NCI-H187 (cell line): ENCODE data around the gene TLL1.

Source experiments
- DNase-seq, 2 experiments: peaks; one replicate each; lab custom pipeline; 2025; lab: John Stamatoyannopoulos, UW

The TLL1 gene

GRCh38 chr4:166049036-166049435 is 176.0 kb downstream of the TLL1 start:
- DNase-seq = no peak

DNA sequence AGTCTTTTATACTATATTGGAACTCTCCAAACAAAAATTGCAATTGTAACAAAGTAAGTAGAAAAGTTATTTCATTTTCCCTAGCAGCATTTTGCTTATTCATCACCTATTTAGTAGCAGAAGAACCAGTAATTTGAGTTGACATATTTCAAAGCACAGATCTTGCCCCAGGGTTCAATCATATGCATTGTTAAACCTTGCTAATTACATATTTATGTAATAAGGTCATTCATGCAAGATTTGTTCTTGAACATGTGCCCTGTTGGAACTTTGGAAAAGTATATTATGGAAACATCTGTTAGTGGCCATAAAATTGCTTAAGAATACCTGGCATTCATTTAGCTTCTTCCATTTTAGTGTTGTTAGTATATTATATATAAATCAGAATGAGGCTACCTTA is 191.7 kb downstream of the TLL1 start:
- DNase-seq = no peak

- no peak for DNase-seq
These were observed 192.3 kb downstream of the TLL1 start for GRCh38 chr4:166065324-166065723.

DNA sequence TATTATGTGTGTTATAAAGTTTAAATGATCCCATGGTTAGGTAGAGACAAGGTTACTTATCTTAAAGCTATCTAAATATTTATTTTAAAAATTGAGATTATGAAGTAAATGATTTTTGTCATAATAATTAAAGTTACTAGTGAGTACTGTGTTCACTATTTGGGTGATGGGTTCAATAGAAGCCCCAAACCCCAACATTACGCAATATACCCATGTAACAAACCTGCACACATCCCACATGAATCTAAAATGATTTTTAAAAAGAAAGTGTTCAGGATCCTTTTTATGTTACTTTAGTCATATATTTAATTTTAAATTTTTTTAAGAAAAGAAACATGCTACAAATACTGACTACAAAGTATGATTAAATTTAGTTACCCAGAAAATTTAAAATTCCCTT is 193.9 kb downstream of the TLL1 start:
- no peak for DNase-seq

DNA sequence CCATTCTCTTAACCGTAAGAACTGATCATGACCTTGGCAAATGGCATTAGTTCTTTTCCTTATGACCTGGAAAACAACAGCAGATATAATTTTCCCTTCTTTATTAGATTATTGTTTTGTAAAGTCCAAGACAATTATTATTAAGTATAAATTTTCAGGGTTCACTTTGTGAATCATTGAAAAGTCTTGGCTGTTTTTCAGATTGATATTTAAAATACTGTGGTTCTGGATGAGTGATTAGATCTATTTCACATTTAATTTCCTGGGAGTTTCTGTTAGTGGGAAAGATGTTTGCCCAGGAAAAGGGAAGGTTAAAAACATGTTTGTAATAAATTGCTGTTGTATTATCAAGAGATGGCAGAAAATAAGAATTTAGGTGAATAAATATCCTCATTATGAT is 194.9 kb downstream of the TLL1 start:
- no peak for DNase-seq

DNA sequence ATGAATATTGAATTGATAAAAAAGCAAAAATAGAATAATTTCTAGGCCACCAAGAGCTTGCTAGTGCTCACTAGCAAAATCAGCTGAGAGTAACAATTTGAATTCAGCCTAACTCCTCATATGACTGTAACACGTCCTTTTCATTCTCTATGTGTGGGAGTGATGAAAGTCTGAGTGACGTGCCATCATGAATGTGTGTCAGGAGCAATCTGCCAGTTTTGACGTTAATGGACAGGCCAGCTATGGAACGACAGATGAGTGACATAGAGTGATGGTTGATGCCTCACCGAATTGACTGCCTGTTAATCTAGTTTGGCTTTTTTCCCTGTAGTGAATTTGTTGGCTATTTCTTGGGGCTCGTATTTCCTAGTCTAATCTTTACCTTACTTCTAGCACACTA is 200.7 kb downstream of the TLL1 start:
- no peak for DNase-seq

DNA sequence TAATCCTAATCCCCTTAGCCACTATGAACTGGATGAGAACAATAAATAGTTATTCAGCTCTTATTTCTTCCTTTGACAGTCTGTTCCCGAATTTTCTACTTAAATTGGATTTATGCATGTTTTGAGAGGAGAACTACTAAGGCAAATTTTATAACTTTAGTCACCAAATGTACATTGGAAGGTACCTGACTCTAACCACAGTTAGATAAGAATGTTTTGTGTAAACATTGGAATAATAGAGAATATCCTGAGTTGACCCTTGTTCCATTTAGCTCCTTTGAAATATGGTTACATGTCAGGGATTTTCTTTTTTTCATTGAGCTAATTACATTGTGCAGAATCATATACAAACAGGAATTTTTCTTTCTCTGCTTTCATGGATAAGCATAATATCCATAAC is 202.6 kb downstream of the TLL1 start:
- no peak for DNase-seq

- no peak for DNase-seq
These were observed 204.7 kb downstream of the TLL1 start for GRCh38 chr4:166077782-166078181.

DNA sequence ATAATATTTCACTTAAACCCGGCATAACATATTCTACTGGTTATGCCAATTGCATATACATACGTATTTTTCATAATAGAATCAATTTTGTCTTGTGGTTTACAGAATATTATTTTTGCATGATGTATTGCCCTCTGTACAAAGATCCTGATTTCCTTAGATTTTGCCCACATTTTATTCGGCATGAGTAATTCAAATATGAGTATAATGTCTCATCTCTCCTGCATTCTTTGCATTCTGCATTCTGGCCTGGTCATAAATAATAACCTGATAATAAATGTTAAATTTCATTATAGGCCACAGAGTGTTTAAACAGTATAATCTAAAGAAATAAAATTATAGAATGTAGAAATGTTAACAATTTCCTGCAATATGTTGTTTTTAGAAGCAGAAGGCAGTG is 205.3 kb downstream of the TLL1 start:
- no peak for DNase-seq

DNA sequence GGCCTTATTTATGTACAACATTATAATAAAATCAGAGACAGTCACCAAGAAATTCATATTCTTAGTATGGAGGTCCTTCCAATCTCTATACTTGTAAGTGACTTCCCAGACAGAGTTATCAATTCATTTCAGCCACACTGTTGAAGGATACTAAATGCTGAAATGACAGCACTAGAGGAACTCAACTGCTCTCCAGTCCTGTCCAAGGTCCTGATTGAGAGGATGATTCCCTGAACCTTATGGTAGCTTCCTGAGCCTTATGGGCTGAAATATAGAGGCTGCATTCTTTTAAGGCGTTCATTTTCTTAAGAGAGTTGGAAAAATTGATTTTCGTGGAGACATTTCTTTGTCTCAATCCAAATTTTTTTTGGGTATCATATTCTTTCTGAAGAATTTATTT is 205.9 kb downstream of the TLL1 start:
- no peak for DNase-seq

GRCh38 chr4:166087569-166087968 is 214.5 kb downstream of the TLL1 start:
- no peak for DNase-seq

DNA sequence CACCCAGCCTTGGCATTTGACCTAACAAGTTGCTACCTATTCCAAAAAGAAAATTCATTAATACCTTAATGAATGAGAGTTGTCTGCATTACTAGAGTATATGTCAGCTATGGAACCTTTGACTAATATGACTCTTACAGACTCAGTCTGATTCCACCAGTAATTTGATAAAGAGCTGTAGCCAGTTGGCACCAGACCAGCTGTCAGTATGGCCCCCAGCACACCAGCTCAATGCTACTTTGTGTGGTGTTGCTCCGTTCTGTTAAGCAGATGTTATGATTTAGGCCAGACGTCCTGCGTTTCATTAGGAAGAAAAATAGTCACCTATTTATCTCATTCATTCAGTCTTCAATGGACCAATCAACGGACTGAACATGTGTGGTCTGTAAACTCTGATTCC is 215.5 kb downstream of the TLL1 start:
- DNase-seq = no peak

DNA sequence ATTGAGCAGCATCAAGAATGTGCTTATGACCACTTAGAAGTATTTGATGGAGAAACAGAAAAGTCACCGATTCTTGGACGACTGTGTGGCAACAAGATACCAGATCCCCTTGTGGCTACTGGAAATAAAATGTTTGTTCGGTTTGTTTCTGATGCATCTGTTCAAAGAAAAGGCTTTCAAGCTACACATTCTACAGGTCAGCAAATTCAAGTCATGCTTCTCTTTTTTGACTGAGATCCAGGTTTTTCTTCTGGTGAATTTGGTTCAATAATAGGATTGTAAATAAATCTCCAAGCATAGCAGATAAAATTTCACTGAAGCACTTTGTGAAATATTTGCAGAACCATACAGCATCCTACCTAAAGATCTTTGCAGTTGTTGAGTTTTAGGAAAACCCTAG is 218.1 kb downstream of the TLL1 start:
- DNase-seq = no peak

DNA sequence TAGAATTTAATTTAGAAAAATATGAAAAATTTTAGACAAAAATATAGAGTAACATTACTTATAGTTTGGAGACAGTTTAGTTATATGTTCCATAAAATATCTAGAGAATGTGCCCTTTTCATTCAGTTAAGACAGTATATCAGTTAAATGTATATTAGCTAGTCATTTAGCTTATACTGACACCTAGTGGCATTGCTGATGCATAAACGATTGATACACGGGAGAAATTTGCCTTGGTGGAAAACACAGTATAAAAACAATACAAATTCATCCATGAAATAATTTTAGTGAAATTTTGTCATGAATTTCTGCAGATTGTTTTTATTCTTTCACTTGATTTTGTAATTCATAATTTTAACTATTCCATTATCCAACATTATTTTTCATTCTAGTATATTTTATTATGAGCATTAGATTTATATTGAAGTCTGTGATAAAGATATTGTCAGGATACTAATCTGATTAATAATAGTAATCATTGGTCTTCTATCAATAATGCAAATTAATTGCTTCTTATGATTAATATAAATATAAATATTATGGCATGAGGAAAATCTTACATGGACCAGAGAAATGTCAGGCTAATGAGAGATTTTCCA is 219.0 kb downstream of the TLL1 start:
- no peak for DNase-seq

- DNase-seq = no peak
These were observed 219.8 kb downstream of the TLL1 start for GRCh38 chr4:166092797-166093290.

GRCh38 chr4:166104623-166105022 is 231.6 kb downstream of the TLL1 start:
- DNase-seq = no peak

- DNase-seq = no peak
These were observed 248.9 kb downstream of the TLL1 start for GRCh38 chr4:166121897-166122296.

DNA sequence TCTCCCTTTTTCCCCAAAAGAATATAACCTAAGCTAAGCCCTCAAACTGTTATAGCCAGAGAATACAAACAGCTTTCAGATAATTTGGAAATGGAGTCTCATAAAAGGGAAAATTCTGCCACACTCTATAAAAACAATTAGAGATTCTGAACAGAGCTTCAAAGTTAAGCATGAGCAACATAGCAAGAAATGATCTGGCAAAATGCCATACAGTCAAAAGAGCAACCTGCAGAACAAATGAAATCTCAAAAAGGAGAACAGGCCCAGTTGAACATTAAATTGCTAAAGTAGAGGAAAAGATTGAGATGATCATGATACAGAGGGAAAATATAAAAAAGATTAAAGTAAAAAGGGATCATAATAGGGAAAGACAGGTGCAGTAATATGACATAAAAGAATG is 250.5 kb downstream of the TLL1 start:
- no peak for DNase-seq

GRCh38 chr4:166128403-166128802 is 255.4 kb downstream of the TLL1 start:
- no peak for DNase-seq

GRCh38 chr4:166134285-166134684 is 261.2 kb downstream of the TLL1 start:
- no peak for DNase-seq

- DNase-seq = no peak
These were observed 267.9 kb downstream of the TLL1 start for GRCh38 chr4:166140951-166141350.

DNA sequence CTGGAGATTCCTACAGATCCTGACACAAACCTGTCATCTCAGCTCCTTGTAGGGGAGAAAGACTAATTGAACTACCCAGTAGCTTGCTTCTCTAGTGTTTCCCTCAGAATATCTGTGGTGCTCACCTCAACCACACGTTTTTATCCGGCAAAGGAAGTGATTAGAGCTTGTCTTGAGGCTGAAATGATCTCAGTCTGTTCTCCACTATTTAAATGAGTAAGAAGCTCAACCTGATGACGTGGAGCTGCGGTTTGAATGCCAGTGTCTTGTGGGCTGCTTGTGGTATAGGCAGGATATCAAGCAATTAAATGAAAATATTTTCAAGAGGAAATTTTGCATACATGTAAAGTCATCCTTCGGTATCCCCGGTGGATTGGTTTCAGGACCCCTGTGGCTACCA is 270.2 kb downstream of the TLL1 start:
- DNase-seq = no peak

DNA sequence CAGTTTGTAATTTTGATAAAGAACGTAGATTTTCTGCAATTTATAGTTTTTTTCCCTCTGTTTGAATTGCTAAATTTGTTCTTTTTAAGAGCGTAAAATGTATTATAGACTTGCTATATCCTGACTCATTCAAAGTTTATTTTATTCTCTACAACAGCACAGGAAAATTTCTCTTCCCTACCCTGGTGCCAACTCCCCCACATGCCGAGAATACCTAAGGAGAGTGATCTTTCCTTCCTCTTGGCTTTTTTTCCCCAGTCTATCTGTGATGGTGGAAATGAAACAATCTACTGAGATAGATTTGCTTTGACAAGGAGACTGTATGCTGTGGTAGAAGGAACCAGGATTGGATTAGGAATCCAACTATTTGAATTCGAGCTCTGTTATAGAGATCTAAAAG is 271.6 kb downstream of the TLL1 start:
- no peak for DNase-seq

DNA sequence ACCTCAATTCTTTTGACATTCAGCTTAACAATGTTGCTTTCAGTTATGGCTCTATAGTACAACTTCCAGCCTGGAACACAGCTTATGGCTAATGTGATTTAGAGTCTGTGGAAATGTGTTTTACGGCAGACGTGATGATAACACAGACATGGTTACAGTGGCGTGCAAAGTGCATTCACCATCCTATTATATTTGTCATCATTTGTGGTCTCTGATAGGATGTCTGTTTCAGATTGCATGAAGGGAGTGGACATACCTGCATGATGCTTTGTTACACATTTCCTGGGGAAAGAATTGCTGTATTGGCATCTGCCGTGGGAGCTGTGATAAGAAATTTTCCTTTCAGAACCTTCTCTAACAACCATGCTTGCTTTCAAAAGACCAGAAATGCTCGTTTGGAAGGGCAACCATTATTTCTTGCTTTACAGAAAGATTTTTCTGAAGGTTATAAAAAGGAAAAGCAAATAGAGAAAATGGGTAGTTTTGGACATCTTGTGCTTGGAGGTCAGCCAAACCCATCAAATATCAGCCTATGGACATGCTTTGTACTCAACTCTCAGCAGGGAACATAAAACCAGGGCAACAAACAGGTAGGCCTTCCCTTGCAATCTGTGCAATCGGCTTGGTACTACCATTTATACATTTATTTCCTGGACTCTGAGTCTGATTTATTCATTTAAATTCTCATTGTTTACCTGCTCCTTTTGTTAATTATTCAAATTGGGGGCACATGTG is 273.9 kb downstream of the TLL1 start:
- no peak for DNase-seq
